HepG2 (cell line): ENCODE measurements around the gene RBM34. TPM values are rescaled to one million over a fixed set of nuclear protein-coding genes. Genes with fewer than 3 reads are reported as not detected.
A peak's percentile ranks its signal among the peaks of the same experiment; 100 is the strongest.

Source experiments
- CTCF ChIP-seq: sonication (generic); formaldehyde crosslinking; IDR thresholded peaks from 2 replicates; pipeline ENCODE4 v1.5.0; 2020; ENCODE audit warnings: mild to moderate bottlenecking, missing genetic modification reagents, moderate library complexity
- E2F1 ChIP-seq: sonication (generic); formaldehyde crosslinking; IDR thresholded peaks from 2 replicates; pipeline ENCODE4 v1.5.0; 2020; ENCODE audit warnings: missing genetic modification reagents
- FOXC1 ChIP-seq: sonication (generic); formaldehyde crosslinking; IDR thresholded peaks from 2 replicates; pipeline ENCODE4 v1.8.0; 2022; ENCODE audit warnings: mild to moderate bottlenecking, missing genetic modification reagents, borderline replicate concordance
- HOXA9 ChIP-seq: sonication (generic); formaldehyde crosslinking; IDR thresholded peaks from 2 replicates; pipeline ENCODE4 v1.8.1; 2022; ENCODE audit warnings: missing genetic modification reagents, mild to moderate bottlenecking, moderate library complexity, borderline replicate concordance
- MAX ChIP-seq: IDR thresholded peaks from 2 replicates; pipeline ENCODE4 v1.6.1; 2012; ENCODE audit warnings: inconsistent platforms
- MYPOP ChIP-seq: sonication (generic); formaldehyde crosslinking; IDR thresholded peaks from 2 replicates; pipeline ENCODE4 v1.8.1; 2023; ENCODE audit warnings: mild to moderate bottlenecking, moderate library complexity, missing genetic modification reagents
- YY1 ChIP-seq: IDR thresholded peaks from 2 replicates; pipeline ENCODE4 v1.6.1; 2011; ENCODE audit warnings: low read length, low read depth, moderate library complexity, mild to moderate bottlenecking; ENCODE audit not compliant: insufficient read depth, insufficient replicate concordance
- ZFP41 ChIP-seq: sonication (generic); formaldehyde crosslinking; IDR thresholded peaks from 2 replicates; pipeline ENCODE4 v1.4.0; 2020; ENCODE audit warnings: mild to moderate bottlenecking, missing genetic modification reagents, borderline replicate concordance
- ZNF281 ChIP-seq: sonication (generic); formaldehyde crosslinking; IDR thresholded peaks from 2 replicates; pipeline ENCODE4 v1.4.0; 2020; ENCODE audit warnings: missing genetic modification reagents, borderline replicate concordance
- ZNF557 ChIP-seq: sonication (generic); formaldehyde crosslinking; IDR thresholded peaks from 2 replicates; pipeline ENCODE4 v1.4.0; 2020; ENCODE audit warnings: missing genetic modification reagents
- ZNF660 ChIP-seq: sonication (generic); formaldehyde crosslinking; IDR thresholded peaks from 2 replicates; pipeline ENCODE4 v1.5.1; 2020; ENCODE audit warnings: mild to moderate bottlenecking, low read depth, missing genetic modification reagents, borderline replicate concordance
- ZXDC ChIP-seq: sonication (generic); formaldehyde crosslinking; IDR thresholded peaks from 2 replicates; pipeline ENCODE4 v1.5.0; 2020; ENCODE audit warnings: mild to moderate bottlenecking, missing genetic modification reagents
- polyA plus RNA-seq, 8 experiments: library from polyadenylated mRNA; depleted of rRNA in 3 of 8; stranded (reverse) in 7 of 8; unstranded in 1 of 8; fragments of >200 nt; fragmentation: Illumina TruSeq in 4 of 8; extraction: Trizol in 4 of 8; gene quantifications; 2 replicates each; pipeline versions ENCODE4 v1.2.1 to v1.2.3, GENCODE V29; 2011 to 2016; ENCODE audit warnings: low read depth in 4 of 8, missing spikeins in 1 of 8, mixed read lengths in 1 of 8; ENCODE audit not compliant: insufficient read depth in 1 of 8
- total RNA-seq, 5 experiments: library from RNA; depleted of rRNA; stranded (reverse); fragments of >200 nt; fragmentation: Illumina TruSeq; extraction: Trizol; gene quantifications; 2 replicates each; pipeline ENCODE4 v1.2.3, GENCODE V29; 2016; ENCODE audit warnings: low read depth in 1 of 5
- TF ChIP-seq, protein P1 (sequence below): sonication (generic); formaldehyde crosslinking; IDR thresholded peaks from 2 replicates; pipeline ENCODE4 v1.5.1; 2020; ENCODE audit warnings: mild to moderate bottlenecking, missing genetic modification reagents, moderate library complexity
- TF ChIP-seq, protein P2 (sequence below): sonication (generic); formaldehyde crosslinking; IDR thresholded peaks from 2 replicates; pipeline ENCODE4 v1.4.0; 2020; ENCODE audit warnings: mild to moderate bottlenecking, missing genetic modification reagents

Gene RBM34
- total and polyA plus RNA-seq, 2 of the 13 experiments (the other 11 are each of a cell fraction or from before 2014, with no cell fraction given) = 34.7 to 73.0 TPM

- no peak for TF ChIP-seq HOXA9 (CRISPR knock-in tag)
- TF ChIP-seq MYPOP = peak; percentile 84
- peak; percentile 97 for TF ChIP-seq MAX
- peak; percentile 90 for TF ChIP-seq E2F1 (CRISPR knock-in tag)
- TF ChIP-seq, protein P1, sequence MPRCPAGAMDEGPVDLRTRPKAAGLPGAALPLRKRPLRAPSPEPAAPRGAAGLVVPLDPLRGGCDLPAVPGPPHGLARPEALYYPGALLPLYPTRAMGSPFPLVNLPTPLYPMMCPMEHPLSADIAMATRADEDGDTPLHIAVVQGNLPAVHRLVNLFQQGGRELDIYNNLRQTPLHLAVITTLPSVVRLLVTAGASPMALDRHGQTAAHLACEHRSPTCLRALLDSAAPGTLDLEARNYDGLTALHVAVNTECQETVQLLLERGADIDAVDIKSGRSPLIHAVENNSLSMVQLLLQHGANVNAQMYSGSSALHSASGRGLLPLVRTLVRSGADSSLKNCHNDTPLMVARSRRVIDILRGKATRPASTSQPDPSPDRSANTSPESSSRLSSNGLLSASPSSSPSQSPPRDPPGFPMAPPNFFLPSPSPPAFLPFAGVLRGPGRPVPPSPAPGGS (CRISPR knock-in tag) = peak; percentile 93
- peak; percentile 93; the same call in 1 of the 2 replicates for TF ChIP-seq ZFP41 (CRISPR knock-in tag)
- peak; percentile 70; the same call in 1 of the 2 replicates for TF ChIP-seq ZXDC (CRISPR knock-in tag)
- peak; percentile 42 for TF ChIP-seq CTCF (CRISPR knock-in tag)
- TF ChIP-seq ZNF660 (CRISPR knock-in tag) = no peak
- no peak for TF ChIP-seq ZNF281 (CRISPR knock-in tag)
- TF ChIP-seq, protein P2, sequence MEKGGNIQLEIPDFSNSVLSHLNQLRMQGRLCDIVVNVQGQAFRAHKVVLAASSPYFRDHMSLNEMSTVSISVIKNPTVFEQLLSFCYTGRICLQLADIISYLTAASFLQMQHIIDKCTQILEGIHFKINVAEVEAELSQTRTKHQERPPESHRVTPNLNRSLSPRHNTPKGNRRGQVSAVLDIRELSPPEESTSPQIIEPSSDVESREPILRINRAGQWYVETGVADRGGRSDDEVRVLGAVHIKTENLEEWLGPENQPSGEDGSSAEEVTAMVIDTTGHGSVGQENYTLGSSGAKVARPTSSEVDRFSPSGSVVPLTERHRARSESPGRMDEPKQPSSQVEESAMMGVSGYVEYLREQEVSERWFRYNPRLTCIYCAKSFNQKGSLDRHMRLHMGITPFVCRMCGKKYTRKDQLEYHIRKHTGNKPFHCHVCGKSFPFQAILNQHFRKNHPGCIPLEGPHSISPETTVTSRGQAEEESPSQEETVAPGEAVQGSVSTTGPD (CRISPR knock-in tag) = no peak; the same call in 1 of the 2 replicates
- peak; percentile 94 for TF ChIP-seq FOXC1
- TF ChIP-seq ZNF557 (CRISPR knock-in tag) = peak; percentile 94
- peak; percentile 75 for TF ChIP-seq YY1
These were observed at the start of gene RBM34 (continued) for GRCh38 chr1:235160957-235161684.
